OCI-LY7 (cell line): ENCODE data around the gene SP8.

ENCODE experiments used
- EZH2phosphoT487 ChIP-seq: fragments of 200-600 bp; sonication (generic); IDR thresholded peaks from 2 replicates; pipeline ENCODE4 v1.6.1; 2018; ENCODE audit warnings: low read depth, borderline replicate concordance, mild to moderate bottlenecking, mixed run types, antibody characterized with exemption, low read length, moderate library complexity, mixed read lengths
- TF ChIP-seq, protein P1 (sequence below): fragments of 200-600 bp; sonication (generic); conservative IDR thresholded peaks from 2 replicates; pipeline ENCODE4 v1.5.1; 2014; ENCODE audit warnings: mild to moderate bottlenecking, antibody characterized with exemption, low read length, moderate library complexity, mixed read lengths

DNA sequence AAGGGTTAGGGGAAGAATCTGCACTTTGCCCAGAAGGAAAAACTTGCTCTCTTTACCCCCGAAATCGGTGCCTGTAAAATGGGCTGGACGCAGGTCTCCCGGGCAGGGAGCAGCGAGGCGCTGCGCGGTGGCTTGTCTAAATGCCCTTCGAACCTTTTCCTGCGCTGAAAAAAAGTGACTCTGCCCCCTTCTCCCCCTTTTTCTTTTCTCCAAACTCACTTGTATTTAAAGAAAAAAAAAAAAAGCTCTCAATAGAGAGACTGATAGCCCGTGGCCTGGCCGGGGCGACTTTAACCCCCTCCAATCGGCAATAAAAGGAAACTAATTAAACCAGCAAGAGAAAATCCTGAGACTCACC lies 286 bp downstream of the SP8 start:
- TF ChIP-seq, protein P1, sequence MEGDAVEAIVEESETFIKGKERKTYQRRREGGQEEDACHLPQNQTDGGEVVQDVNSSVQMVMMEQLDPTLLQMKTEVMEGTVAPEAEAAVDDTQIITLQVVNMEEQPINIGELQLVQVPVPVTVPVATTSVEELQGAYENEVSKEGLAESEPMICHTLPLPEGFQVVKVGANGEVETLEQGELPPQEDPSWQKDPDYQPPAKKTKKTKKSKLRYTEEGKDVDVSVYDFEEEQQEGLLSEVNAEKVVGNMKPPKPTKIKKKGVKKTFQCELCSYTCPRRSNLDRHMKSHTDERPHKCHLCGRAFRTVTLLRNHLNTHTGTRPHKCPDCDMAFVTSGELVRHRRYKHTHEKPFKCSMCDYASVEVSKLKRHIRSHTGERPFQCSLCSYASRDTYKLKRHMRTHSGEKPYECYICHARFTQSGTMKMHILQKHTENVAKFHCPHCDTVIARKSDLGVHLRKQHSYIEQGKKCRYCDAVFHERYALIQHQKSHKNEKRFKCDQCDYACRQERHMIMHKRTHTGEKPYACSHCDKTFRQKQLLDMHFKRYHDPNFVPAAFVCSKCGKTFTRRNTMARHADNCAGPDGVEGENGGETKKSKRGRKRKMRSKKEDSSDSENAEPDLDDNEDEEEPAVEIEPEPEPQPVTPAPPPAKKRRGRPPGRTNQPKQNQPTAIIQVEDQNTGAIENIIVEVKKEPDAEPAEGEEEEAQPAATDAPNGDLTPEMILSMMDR = no peak
- no peak for TF ChIP-seq EZH2phosphoT487
